ENCODE results near the gene PLEKHB2.
"Not testable (repeated sequence)": the region's sequence is repeated elsewhere in the genome, so short reads cannot be mapped to it uniquely, and the experiment has no call there.

Gene PLEKHB2

DNA sequence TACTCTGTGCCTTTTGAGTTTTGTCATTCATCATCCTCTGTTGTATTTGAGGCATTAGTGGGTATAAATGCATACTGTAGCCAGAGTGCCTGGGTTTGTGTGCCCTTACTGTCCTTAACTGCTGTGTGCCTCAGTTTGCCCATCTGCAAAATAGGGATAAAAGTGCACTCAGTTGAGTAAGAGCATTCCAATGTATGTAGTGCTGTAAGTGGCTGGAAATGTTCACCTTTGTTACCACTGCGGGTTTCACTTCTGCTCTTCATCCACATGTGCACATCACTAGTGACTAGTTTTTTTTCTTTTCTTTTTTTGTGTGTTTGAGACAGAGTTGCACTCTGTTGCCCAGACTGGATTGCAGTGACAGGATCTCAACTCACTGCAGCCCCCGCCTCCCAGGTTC lies 39.9 kb downstream of the PLEKHB2 start:
- DNase-seq: no peak

DNA sequence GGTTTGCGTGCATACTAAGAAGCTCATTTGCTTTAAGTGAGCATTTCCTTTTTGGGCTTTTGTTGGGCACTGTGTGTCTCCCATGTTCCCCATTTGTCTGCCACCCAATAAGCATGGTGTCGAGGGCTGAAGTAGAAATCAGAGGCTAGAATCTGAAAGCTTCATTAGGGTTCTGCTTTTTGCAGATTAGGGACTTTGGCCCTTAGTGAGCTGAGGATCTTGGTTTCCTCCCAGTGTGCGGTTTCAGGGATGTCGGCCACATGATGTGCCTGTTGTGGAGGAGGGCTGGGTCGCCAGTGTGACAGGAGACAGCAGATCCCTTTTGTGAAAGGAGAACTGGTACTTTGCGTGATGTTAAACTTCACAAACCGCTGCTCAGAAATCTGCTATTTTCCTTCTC lies 41.1 kb downstream of the PLEKHB2 start:
- no peak for DNase-seq

DNA sequence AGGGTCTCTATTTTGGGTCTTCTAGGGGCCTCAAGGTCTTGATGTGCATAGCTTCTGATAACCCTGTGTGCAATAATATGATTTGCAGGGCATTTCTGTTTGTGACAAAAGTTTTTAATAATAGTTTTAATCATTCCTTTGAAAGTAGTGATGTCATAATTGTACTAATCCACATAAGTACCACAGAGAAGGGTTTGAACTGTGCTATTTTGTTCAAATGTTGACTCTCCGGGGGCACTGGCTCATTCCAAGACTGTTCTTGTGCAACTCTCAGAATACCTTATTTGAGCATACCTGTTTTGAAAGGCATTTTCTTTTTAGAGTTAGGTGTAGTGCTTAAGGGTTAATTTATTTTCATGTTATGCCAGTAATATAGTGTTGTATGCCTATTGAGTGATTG lies 41.6 kb downstream of the PLEKHB2 start:
- DNase-seq: no peak

DNA sequence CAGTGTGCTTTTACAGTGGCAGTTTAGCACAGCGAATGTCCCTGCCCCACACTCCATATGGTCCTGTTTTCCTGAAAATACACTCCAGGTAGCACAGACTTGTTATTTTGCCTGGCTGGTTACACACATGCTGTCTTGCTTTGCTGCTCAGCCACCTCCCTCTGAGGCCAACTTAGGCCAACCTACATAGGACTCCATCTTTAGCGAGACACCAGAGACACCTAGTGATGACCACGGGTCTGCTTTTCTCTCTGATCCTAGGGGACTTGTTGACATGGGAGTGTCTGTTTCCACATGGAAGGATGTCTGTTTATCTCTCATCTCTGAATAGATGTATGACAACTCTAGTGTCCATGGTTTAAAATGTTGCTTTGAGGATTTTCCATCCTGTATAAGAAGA lies 43.3 kb downstream of the PLEKHB2 start:
- no peak for DNase-seq

DNA sequence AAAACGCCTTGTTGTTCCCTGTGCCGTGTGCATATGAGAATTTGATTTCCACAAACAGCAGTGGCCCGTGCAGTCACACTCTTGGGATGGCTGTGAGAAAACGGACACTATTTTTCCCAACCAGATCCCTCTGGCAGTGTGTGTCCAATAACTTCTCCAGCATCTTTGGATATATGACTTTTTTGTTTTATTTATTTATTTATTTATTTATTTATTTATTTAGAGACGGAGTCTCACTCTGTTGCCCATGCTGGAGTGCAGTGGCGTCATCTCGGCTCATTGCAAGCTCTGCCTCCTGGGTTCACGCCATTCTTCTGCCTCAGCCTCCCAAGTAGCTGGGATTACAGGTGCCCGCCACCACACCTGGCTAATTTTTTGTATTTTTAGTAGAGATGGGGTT lies 45.0 kb downstream of the PLEKHB2 start:
- DNase-seq: not testable (repeated sequence)

DNA sequence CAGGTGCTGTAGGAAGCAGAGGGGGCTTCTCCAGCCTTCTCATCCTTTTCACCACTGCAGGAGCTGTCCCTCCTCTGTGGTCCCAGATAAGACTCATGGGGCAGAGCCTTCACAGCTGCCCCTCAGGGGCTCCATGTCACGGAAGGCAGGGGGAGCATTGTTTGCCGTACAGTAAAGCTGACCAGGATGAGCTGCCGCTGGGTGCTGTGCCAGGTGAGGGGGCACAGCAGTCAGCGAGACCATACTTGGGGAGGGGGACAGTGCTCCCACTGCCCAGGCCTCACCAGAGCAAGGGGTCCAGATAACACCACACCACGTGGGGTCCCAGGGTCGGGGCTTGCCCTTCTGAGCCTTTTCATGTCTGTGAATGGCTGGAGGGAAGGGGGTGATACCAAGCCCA lies 46.3 kb downstream of the PLEKHB2 start:
- no peak for DNase-seq

DNA sequence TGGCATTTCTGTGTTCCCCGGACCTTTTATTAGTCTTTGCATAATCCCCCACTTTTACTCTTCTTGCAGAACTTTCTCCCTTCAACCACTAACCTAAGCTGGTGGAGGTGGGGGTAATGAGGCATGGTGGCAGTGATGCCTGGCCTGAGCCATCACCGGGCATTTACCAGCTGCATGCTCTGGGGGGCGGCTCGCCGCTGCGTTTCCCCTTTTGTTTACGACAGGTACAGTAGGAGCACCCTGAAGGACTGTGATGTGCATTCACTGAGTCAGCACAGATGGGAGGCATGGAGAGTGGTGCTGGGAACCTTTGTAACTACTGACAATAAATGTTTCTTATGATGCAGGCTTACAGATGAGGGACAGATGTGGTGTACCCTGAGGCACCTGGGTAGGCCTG lies 46.9 kb downstream of the PLEKHB2 start:
- DNase-seq: no peak

DNA sequence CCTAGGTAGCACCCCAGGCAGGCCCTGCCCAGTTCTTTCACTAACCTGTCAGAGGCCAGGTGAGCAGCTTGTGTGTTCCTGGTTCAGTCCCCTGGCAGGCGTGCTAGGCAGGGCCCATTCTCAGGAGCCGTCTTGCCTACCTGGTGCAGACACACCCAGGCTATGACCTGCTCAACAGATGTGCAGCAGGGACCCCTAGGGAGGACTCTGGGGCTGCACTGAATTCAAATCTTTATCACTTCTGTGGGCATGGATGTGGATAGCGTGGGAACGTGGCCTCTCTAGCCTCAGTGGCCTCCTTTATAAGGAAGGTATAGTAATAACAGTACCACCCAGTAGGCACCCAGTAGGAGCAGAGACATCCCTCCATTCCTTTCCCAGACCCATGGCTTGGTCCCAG lies 48.4 kb downstream of the PLEKHB2 start:
- DNase-seq: no peak

DNA sequence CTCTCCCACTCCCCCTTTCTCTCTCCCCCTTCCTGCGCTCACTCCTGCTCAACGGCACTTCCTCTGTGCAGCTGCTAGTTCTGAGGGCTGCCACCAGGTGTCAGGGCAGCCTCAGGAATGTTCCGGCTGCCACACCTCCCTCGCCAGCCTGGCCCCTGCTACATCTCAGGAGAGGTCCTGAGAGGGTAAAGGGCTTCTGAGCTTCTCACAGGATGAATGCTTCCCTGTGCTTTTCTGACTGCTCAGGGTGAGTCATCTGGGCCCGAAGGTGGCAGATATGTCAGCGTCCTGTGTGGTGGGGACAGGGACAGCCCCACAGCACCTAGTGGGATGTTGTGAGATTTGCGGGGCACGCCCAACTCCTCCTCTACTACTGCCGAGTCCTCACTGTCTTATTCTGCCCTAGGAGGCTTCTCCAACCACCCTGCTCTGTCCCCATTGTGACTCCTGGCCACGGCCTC lies 49.0 kb downstream of the PLEKHB2 start:
- DNase-seq: peak; percentile 49

DNA sequence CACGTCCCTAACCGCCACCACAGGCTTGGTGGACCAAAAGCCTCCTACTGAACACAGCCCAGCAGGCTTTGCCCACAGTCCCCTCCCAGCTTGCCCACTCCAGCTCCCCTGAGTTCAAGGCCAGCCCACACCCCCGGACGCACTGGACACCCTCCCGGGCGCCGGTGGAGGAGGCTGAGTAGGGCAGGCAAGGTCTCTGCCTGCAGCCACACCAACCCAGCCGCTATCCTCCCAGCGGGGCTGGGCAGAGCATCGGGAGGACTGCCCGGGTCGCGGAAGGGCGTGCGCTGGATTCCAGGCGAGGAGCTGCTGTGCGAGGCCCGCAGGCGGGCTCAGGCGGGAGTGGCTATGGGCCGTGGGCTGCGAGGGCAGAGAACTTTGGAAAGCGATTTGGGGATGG lies 49.5 kb downstream of the PLEKHB2 start:
- DNase-seq: no peak

DNA sequence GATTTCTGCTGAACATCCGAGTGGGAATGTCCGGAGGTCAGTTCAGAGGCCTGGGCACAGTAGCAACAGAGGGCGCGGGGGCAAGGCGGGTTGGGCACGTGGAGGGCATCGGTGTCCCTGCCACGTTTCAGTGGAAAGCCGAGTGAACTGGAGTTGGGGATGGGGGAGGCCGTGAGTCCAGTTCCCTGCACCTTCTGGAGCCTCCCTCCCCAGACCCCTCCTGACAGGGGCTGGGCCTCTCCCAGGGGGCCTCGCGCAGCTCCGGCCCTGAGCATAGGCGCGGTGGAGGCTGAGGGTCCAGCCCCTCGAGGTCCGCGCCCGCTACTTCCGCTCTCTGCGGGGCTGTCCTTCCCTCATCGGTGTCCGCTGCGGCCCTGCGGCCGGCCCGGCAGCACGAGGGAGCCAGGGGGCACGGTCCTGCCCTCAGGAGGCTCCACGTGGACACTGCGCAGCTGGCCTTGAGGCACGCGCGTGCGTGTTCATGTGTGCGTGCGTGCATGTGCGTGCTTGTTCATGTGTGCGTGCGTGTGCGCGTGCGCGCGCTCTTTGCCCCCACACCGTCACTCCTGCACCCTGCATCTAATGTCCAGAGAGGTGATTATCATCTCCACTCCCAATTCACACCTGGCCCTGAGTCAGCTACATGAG lies 50.2 kb downstream of the PLEKHB2 start:
- no peak for DNase-seq

DNA sequence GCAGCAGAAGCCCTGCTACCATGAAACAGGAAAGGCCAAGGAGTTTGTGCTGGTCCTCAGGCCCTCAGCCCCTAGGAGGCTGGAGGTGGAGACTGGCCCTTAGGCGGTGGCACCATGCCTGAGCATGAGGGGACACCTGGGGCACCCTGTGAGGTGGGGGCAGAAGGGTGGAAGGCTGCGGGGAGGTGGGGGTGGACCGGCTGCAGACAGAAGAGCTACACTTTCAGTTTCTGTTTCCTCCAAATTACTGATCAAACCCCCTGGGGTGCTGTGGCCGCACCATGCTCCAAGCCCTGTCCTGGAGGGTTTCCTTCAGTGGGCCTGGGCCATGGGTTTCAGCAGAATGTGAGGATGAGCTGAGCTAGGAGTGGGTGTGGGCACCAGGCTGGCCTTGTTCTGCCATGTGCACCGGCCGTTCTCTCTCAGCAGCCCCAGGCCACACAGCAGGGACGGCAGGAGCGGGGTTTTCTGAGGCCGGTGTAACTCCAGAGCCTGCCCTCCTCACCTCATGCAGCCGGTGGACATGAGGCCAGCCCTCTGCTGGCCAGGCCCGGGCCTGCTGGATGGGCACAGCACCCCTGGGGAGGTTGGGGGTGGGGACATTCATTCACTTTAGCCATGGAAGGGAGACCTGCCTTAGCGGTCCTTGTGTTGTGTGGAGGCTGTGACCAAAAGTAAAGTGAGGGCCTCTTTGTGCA lies 51.5 kb downstream of the PLEKHB2 start:
- no peak for DNase-seq

DNA sequence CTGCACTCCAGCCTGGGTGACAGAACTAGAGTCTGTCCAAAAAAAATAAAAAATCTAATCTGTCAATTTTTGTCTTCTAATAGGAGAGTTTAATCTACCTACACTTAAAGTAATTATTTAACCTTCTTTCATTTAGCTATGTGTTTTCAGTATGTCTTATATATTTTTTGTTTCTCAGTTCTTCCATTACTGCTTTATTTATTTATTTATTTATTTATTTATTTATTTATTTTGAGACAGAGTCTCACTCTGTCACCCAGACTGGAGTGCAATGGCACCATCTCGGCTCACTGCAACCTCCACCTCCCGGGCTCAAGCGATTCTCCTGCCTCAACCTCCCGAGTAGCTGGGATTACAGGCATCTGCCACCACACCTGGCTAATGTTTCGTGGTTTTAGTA lies 60.4 kb downstream of the PLEKHB2 start:
- not testable (repeated sequence) for DNase-seq

DNA sequence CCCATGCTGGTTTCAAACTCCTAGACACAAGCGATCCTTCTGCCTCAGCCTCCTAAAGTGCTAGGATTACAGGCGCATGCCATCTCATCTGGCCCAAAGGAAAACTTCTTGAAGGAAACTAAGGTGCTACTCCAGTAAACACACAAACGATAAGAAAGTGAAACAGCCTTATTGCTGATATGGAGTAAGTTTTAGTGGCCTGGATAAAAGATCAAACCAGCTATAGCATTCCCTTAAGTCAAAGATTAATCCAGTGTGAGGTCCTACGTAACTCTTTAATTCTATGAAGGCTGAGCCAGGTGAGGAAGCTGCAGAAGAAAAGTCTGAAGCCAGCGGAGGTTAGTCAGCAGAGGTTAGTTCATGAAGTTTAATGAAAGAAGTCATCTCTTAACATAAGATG lies 63.4 kb downstream of the PLEKHB2 start:
- no peak for DNase-seq

DNA sequence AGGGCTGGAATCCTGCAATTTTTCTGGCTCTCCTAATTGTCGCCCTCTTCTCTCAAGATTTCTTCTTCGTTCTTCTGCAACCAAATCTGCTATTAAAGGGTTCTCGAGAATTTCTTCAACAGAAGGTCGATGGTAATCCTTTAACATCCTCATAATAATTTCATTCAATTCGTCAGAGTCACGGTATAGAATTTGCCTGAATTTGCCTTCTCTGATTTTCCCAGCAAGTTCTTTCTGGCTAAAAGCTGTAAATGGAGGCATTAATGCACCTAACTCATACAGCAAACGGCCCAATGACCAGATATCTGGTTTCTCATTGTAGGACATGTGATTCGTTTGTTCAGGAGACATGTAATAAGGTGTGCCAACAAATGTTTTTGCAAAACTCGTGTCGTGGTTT lies 72.9 kb downstream of the PLEKHB2 start:
- DNase-seq: not testable (repeated sequence)

DNA sequence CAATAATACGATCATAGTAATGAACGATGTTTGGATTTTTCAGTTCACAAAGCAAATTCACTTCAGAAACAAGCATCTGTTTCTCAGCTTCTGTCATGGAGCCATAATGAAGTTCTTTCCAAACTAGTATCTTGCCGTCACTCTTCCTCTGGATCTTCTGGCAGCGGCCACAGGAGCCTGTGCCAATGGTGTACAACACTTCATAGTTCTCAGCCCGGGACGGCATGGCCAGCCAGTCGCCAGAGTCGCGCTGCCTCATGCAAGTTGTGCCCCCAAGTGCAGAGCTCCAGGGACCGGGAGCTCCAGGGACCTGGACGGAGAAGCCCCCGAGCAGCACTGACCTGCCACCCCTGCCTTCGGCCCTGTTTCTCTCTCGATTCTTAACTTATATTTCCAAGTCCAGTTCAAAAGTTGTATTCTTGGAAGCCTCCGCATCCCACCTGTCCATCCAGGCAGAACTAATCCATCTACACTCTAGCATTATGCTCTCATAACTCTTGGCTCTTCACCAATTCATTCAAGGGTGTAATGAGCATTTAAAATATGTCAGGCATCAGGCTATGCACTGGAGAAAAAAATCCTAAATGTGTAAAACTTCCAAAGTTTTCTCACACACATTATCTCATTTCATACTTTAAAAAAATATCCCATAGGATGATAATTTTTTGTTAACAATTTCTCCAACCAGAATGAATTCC lies 73.7 kb downstream of the PLEKHB2 start:
- DNase-seq: not testable (repeated sequence)

DNA sequence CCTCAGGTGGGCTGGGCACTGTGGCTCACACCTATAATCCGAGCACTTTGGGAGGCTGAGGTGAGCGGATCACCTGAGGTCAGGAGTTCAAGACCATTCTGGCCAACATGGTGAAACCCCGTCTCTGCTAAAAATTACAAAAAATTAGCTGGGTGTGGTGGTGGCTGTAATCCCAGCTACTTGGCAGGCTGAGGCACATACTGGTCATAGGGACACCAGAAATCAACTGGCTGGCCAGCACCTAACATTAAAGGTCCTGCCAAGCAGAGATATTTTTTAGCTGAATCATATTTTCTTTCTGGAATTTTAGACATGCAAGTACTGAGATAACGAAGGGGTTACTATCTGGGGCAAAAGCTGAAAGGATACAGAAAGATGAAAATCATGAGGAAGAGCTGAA lies 76.3 kb downstream of the PLEKHB2 start:
- DNase-seq: not testable (repeated sequence)

DNA sequence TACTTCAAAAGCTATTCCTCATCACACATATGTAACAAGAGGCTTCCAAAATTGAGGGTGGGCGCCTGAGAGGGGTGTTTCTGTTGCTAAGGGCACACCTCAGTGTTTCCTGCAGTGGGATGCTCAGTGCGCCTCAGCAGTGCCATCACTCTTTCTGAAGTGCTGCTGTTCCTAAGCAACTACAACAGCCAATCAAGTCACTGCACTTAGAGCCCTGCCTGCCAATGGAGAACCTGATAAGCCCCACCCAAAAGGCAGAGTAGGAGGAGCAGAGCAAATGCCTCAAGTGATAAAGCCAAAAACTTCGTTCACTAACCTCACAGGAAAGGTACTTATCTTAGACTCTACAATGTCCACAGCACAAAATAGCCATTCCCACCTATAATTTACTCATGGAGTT lies 88.3 kb downstream of the PLEKHB2 start:
- not testable (repeated sequence) for DNase-seq

DNA sequence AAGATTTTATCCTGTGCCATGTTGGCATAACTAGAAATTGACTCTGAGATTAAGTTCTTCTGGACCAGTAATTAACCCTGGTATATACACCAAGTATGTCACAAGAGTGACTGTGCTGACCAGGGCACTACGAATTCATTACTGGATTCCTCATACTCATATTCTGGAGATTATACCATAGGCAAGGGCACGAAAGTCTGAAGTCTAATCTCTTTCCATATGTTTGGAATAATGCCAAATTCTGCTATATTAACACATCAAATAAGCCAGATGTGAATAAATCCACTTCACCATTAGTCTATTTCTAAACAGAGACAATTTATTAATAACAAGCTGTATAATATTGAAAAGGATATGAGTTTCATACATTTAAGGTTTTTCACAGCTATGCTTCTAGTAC lies 91.0 kb downstream of the PLEKHB2 start:
- DNase-seq: not testable (repeated sequence)
